ENCODE results near the gene BCAS4.
"Not testable (repeated sequence)": the region's sequence is repeated elsewhere in the genome, so short reads cannot be mapped to it uniquely, and the experiment has no call there.

Gene BCAS4

DNA sequence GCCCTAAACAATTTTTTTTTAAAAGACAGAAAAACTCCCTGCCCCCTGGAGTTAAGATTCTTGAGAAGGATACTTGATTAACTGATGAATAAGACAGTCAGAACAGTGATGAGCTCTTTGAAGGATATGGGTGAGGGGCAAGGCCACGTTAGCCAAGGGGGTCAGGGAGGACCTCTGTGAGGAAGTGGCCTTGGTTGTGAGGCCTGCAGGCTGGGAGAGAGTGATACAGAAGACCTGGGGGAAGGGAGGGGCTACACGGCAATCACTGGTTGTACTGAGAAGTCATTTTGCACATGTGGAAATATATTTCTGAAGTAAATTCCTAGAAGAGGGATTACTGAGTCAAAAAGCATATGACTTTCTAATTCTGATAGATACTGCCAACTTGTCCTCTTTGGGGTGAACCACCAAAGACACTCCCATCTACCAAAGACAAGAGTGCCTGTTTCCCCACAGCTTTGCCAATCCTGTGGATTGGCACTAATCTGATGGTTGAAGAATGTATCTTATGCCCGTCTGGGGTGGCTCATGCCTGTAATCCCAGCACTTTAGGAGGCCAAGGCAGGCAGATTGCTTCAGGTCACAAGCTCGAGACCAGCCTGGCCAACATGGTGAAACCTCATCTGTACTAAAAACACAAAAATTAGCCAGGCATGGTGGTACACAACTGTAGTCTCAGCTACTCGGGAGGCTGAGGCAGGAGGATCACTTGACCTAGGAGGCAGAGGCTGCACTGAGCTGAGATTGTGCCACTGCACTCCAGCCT, 22.3 kb upstream of the BCAS4 start:
- no peak for DNase-seq

DNA sequence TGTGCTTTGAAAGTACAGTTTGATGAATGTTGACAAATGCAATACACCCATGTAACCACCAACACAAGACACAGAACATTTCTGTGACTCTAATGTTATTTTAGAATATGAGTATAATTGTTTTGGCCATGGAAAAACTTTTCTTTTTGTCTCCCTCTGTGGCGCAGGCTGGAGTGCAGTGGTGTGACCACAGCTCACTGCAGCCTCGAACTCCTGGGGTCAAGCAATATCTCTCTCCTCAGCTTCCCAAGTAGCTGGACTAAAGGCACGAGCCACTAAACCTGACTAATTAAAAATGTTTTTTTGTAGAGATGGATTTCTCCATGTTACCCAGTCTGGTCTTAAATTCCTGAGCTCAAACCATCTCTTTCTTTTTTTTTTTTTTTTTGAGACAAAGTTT, 20.3 kb upstream of the BCAS4 start:
- DNase-seq = no peak

DNA sequence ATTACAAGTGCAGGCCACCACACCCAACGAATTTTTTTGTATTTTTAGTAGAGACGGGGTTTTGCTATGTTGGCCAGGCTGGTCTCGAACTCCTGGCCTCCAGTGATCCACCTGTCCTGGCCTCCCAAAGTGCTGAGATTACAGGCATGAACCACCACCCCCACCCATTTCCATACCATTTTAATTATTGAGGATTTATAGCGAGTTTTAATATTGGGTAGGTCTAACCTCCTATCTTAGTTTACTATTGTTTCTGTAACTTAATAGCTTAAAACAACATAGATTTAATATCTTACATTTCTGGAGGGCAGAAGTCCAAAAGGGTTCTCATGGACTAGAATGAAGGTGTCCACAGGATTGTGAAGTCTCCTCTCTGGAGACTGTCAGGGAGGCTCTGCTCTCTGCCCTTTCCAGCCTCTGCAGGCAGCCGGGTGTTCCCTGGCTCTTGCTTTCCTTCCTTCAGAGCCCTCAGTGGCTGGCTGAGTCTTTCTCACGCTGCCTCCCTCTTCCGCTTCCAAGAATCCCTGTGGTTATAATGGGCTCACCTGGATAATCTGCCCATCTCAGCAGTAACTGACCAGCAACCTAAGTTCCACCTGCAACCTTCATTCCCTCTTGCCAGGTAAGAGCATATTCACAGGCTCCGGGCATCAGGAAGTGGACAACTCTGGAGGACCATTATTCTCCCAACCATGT, 18.6 kb upstream of the BCAS4 start:
- DNase-seq = no peak

DNA sequence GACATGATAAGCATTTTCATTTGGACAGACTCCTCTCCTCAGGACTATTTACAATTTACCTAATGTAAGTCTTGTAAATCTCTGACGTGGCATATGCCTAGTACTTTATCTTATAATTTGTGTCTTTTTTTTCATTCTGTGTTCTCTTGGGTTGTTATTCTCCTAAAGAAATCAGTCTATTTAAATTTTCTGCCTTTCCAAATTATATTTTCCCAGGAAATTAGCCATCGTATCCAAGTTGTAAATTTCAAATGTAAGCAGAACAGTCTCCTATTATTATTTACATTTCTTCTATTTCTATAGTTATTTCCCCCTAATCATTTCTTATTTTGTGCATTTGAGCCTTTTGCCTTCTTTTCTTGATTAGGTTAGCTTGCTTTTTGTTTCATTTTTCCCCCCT, 17.5 kb upstream of the BCAS4 start:
- no peak for DNase-seq

DNA sequence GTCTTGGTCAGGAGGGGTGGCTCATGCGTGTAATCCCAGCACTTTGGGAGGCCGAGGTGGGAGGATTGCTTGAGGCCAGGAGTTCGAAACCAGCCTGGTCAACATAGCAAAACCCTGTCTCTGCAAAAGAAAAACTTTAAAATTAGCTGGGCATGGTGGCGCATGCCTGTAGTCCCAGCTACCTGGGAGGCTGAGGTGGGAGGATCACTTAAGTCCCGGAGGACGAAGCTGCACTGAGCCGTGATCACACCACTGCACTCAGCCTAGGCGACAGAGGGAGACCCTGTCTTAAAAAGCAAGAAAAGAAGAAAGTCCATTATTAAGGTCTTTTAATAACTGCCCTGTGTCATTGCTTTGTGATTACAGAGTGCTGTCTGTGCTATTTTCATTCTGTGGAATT, 15.9 kb upstream of the BCAS4 start:
- not testable (repeated sequence) for DNase-seq

DNA sequence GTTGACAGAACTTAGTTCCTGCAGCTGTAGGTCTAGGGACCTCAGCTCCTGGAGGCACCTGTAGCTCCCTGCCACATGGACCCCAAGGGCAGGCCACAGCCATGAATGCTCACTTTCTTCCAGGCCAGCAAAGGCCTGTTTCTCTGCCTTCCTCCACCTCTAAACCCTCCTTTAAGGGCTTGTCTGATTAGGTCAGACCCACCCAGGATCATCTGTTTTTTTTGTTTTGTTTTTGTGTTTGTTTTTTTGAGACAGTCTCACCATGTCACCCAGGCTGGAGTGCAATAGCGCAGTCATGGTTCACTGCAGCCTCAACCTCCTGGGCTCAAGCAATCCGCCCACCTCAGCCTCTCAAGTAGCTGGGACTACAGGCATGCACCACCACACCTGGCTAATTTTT, 11.5 kb upstream of the BCAS4 start:
- no peak for DNase-seq

- no peak for DNase-seq
Observed at GRCh38 chr20:50783903-50784302, 11.0 kb upstream of the BCAS4 start.

DNA sequence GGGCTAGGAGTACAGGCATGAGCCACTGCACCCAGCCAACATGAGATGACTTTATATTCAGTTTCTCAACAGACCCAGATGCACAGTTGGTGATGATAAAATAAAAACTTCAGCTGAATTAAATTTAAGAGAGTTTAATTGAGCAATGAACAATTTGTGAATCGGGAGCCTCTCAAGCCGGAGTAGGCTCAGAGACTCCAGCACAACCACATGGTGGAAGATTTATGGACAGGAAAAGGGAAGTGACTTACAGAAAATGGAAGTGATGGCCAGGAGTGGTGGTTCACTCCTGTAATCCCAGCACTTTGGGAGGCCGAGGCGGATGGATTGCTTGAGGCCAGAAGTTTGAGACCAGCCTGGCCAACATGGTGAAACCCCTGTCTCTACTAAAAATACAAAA, 10.4 kb upstream of the BCAS4 start:
- no peak for DNase-seq

GRCh38 chr20:50786703-50787102, 8.2 kb upstream of the BCAS4 start:
- no peak for DNase-seq

- DNase-seq = no peak
Observed at GRCh38 chr20:50787181-50787580, 7.7 kb upstream of the BCAS4 start.

DNA sequence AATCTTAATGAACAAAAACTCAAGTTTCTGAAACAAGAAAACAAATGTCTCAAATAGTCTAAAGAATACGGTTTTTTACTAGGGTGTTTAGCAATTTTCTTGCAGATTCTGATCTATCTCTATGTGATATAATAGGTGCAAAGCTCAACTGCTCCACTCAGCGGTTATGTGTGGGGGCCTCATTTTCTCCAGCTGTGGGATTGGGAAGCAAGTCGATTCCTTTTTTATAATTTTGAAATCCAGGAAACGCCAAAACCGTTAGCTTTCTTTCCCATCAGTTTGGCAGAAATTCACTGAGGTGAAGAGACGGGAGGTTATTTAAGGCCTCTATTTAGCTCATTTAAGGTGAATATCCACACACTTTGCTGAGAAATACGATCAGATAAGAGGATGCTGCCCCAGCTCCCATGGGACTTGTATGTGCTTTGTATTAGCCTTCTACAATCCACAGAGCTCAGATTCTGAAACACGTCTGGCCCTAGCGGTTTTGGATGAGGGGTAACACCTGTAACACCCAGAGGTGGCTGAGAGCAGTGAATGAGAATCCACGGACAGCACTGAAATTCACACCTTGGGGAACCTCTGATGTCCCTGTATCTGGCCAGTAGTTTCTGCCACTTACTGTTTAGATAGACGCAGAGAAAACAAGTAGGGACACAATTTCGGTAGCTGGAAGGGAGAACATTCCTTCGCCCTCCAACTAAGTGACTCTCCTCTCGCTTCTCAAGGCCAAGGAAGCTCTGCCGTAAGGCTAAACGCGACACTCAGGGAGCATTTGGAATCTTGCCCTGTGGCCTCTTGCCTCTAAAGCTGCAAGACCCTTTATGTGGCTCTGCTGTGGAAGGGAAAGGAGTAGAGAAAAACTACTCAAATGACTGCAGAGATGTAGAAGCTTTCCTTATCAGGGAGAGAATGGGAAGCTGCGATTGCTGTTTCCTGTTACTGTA, 6.5 kb upstream of the BCAS4 start:
- DNase-seq = no peak

GRCh38 chr20:50789968-50790650, 4.8 kb upstream of the BCAS4 start:
- no peak for DNase-seq

DNA sequence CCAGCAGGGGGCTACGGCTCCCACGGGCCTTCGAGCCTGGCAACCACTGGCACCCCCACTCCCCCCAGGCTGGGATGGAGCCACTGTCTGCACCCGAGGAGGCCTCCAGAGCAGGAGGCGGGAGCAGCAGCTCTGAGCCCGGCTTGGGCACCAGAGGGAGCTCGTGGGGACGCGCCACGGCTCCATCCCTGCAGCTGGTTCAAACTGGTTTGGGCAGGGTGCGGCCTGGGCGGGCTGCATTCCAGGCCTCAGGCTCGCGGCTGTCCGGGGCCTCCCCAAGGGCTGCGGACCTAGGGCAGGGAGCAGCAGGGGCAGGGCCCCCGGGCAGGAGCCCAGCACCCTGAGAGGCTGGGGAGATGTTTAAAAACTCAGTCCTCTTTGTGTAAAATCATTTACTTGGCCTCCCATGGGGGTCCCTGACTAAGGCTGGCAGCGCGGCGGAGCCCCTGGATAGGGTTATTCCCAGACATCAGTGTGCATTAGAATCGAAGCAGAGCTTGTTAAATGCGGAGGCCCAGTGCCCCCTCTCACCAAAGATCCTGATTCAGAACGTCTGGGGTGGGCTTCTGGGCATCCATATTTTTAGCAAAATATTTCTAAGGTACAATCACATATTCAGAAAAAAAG, 4.1 kb upstream of the BCAS4 start:
- peak; percentile 86 for DNase-seq

- DNase-seq = no peak
Observed at GRCh38 chr20:50792708-50793574, 1.9 kb upstream of the BCAS4 start.

- DNase-seq = peak; percentile 47
Observed at GRCh38 chr20:50793575-50794016, 1.3 kb upstream of the BCAS4 start.

DNA sequence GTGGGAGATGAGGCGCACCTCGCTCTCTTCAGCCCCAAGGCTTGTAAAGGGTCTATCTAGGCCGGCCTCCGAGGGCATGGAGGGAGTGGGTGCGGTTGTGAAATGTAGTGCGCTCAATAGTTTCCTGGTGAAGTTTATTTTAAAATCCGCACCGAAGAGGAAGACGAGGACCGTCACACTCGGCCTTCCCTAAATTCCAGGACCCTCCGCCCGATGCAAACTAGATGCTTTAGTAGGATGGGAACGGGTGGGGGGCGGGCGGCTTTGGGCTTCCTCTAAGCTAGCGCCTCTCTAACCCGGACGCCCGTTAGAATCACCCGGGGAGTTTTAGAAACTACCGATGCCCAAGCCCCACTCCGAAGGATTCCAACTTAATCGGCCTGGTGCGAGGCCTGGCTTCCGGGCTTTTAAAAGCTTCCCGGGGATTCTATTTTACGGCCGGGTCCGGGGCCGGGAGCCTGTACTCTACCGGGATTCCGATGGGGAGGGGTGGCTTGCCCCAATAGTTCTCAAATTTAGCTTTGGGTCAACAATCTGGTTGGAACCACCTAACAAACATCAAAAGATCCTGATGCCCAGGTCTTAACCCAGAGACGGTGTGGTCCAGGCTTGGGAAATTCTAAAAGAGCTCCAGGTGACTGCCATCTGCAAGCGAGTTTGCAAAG, 548 bp upstream of the BCAS4 start:
- DNase-seq = peak; percentile 13

GRCh38 chr20:50797142-50797541, 2.3 kb downstream of the BCAS4 start:
- DNase-seq = no peak

DNA sequence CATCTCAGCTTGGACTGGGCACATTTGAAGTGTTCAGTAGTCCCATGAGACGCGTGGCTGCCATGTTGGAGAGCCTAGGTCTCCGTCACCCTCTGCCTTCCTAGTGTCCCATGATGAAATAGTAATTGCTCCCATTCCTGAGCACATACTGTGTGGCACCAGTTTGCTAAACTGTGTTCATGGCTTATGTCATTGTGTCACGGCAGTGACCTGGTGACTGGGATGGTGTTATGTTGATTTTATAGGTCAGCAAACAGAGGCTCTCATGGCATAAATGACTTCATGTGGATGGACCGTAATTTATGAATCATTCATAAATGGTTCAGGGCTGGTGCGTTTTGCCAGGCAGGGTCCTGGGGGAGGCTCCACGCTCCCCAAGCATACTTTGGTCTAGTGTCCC, 3.8 kb downstream of the BCAS4 start:
- DNase-seq = no peak

DNA sequence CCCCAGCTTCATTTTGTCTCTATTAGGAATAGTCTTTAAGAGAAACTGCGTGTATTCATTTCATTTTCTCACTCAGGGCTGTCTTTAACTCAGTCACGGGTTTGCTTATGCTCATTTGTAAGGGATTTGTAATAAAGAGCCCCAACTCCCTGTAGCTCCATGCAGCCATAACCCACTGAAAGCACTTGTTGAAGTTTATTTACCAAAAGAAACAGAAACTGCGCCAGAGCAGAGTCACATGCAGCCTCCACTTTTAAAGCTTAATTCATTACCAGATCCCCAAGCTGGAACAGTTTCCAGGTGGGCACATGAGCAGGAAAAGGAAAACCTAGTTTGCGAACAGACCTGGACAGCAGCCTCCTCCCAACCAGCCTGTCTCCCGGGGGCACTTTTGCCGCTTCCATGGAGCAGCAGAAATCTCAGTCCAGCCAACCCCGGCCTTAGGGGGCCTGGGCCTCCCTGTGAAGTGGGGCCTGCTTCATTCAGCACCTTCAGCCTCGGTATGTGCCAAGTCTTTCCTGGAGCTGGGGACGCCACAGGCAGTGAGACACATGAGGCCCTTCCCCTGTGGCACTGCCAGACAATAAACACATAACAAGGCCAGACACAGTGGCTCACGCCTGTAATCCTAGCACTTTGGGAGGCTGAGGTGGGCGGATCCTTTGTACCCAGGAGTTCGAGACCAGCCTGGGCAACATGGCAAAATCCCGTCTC, 4.5 kb downstream of the BCAS4 start:
- no peak for DNase-seq

Measured in stimulated activated CD4-positive, alpha-beta T cell treated with anti-CD3 and anti-CD28 coated beads, Interleukin-1b, Interleukin-23, amount 100 ng/mL, for 48 hours (primary cell).